MM.1S (cell line): ENCODE data around the gene EML1.

ENCODE experiments used
- DNase-seq: peaks from one replicate; pipeline ENCODE4 v3.0.0-alpha.2; 2015
- H2AFZ ChIP-seq: fragments of 300-600 bp; sonication (generic); 2 replicates; pipeline ENCODE4 v1.6.0; 2016; ENCODE audit warnings: antibody characterized with exemption, low read length
- H3F3A ChIP-seq: fragments of 300-600 bp; sonication (generic); 2 replicates; pipeline ENCODE4 v1.6.1; 2016; ENCODE audit warnings: mild to moderate bottlenecking, antibody characterized with exemption, low read length, moderate library complexity, mixed read lengths; ENCODE audit not compliant: insufficient read depth
- H3K27ac ChIP-seq: fragments of 300-600 bp; sonication (generic); 2 replicates; pipeline ENCODE4 v1.5.1; 2016; ENCODE audit warnings: mild to moderate bottlenecking, low read length
- H3K27me3 ChIP-seq: fragments of 300-600 bp; sonication (generic); replicated peaks from 2 replicates; pipeline ENCODE4 v1.6.0; 2016; ENCODE audit warnings: low read length; ENCODE audit not compliant: insufficient read depth
- H3K36me3 ChIP-seq: fragments of 300-600 bp; sonication (generic); replicated peaks from 2 replicates; pipeline ENCODE4 v1.6.1; 2016; ENCODE audit warnings: mild to moderate bottlenecking, low read length, mixed read lengths; ENCODE audit not compliant: insufficient read depth
- H3K4me1 ChIP-seq: fragments of 300-600 bp; sonication (generic); 2 replicates; pipeline ENCODE4 v1.6.1; 2016; ENCODE audit warnings: low read length, mixed read lengths
- H3K4me2 ChIP-seq: fragments of 300-600 bp; sonication (generic); 2 replicates; pipeline ENCODE4 v1.6.0; 2016; ENCODE audit warnings: low read depth, low read length
- H3K4me3 ChIP-seq: fragments of 300-600 bp; sonication (generic); 2 replicates; pipeline ENCODE4 v1.5.1; 2016; ENCODE audit warnings: low read length, mixed read lengths
- H3K79me2 ChIP-seq: fragments of 300-600 bp; sonication (generic); 2 replicates; pipeline ENCODE4 v1.6.1; 2016; ENCODE audit warnings: mixed run types, low read length, mixed read lengths
- H3K9ac ChIP-seq: fragments of 300-600 bp; sonication (generic); 2 replicates; pipeline ENCODE4 v1.6.1; 2016; ENCODE audit warnings: low read length, mixed read lengths
- H3K9me2 ChIP-seq: fragments of 300-600 bp; sonication (generic); replicated peaks from 2 replicates; pipeline ENCODE4 v1.6.1; 2016; ENCODE audit warnings: mild to moderate bottlenecking, low read length, mixed read lengths; ENCODE audit not compliant: insufficient read depth
- H3K9me3 ChIP-seq: fragments of 300-600 bp; sonication (generic); replicated peaks from 2 replicates; pipeline ENCODE4 v1.6.1; 2016; ENCODE audit warnings: mild to moderate bottlenecking, low read length, mixed read lengths; ENCODE audit not compliant: insufficient read depth
- H4K20me1 ChIP-seq: fragments of 300-600 bp; sonication (generic); 2 replicates; pipeline ENCODE4 v1.6.1; 2016; ENCODE audit warnings: mild to moderate bottlenecking, low read length, moderate library complexity, mixed read lengths; ENCODE audit not compliant: insufficient read depth
- EZH2 ChIP-seq: fragments of 300-600 bp; sonication (generic); optimal IDR thresholded peaks from 2 replicates; pipeline ENCODE3; 2017; ENCODE audit warnings: low read depth, mild to moderate bottlenecking, antibody characterized with exemption, low read length, mixed read lengths
- EZH2phosphoT487 ChIP-seq: fragments of 300-600 bp; sonication (generic); IDR thresholded peaks from 2 replicates; pipeline ENCODE4 v1.6.1; 2018; ENCODE audit warnings: antibody characterized with exemption, low read length
- TF ChIP-seq, protein P1 (sequence below): fragments of 300-600 bp; sonication (generic); IDR thresholded peaks from 2 replicates; pipeline ENCODE4 v1.5.1; 2016; ENCODE audit warnings: antibody characterized with exemption, low read length, mixed read lengths

The EML1 gene

DNA sequence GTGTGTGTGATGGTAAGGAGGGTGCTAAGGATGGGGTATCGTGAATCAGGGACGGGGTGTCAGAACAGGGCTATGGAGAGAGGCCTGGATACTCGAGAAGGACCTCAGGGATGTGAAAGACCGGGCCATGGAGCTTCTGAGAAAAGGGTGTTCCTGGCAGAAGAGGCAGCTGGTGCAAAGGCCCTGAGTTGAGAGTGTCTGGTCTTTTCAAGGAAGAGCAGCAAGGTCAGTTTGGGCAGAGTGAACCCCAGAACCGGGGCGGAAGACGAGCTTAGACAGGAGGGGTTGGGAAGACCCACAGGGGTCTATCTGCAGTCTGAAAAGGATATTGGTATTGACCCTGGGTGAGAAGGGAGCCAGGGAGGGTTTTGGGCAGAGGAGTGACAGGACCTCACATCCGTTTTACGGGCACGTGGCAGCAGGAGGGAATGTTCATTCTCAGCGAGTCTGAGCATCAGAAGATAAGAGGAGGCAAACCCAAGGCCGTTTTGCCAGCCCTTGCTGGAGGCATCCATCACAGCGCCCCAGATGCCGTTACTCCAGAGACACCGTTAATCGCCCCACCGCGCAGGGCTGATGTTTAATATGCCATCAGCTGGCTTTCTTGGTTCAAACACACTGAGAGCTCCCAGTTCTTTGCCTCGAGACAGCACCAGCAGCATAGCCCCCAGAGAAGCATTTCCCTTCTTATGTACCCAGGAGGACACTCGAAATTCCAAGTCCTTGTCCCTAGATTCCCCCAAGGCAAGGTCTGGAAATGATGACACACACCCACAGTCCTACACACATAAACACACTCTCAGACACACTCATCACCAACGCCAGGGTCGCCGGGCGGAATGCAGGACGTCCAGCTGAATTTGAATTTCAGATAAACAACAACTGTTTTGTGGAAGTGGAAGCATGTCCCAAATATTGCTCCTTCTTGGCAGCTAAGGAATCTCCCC, 41.4 kb upstream of the EML1 start:
- no peaks in the 10 kb centered on the region for H3K4me1 ChIP-seq
- H3K9ac ChIP-seq: no peak overlapping the region
- H3F3A ChIP-seq: no peaks in the 10 kb centered on the region
- H3K27me3 ChIP-seq: peaks cover 26% of the 10 kb centered on the region
- TF ChIP-seq EZH2phosphoT487 (no peak), EZH2 (no peak)
- TF ChIP-seq, protein P1, sequence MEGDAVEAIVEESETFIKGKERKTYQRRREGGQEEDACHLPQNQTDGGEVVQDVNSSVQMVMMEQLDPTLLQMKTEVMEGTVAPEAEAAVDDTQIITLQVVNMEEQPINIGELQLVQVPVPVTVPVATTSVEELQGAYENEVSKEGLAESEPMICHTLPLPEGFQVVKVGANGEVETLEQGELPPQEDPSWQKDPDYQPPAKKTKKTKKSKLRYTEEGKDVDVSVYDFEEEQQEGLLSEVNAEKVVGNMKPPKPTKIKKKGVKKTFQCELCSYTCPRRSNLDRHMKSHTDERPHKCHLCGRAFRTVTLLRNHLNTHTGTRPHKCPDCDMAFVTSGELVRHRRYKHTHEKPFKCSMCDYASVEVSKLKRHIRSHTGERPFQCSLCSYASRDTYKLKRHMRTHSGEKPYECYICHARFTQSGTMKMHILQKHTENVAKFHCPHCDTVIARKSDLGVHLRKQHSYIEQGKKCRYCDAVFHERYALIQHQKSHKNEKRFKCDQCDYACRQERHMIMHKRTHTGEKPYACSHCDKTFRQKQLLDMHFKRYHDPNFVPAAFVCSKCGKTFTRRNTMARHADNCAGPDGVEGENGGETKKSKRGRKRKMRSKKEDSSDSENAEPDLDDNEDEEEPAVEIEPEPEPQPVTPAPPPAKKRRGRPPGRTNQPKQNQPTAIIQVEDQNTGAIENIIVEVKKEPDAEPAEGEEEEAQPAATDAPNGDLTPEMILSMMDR: no peak
- no peaks in the 10 kb centered on the region for H3K36me3 ChIP-seq
- no peaks in the 10 kb centered on the region for H3K9me3 ChIP-seq
- H4K20me1 ChIP-seq: no peaks in the 10 kb centered on the region
- no peak overlapping the region for H3K4me2 ChIP-seq
- no peaks in the 10 kb centered on the region for H3K79me2 ChIP-seq
- H3K4me3 ChIP-seq: no peak overlapping the region
- no peak overlapping the region for H2AFZ ChIP-seq
- H3K9me2 ChIP-seq: no peaks in the 10 kb centered on the region
- no peak overlapping the region for H3K27ac ChIP-seq
- no peak for DNase-seq

DNA sequence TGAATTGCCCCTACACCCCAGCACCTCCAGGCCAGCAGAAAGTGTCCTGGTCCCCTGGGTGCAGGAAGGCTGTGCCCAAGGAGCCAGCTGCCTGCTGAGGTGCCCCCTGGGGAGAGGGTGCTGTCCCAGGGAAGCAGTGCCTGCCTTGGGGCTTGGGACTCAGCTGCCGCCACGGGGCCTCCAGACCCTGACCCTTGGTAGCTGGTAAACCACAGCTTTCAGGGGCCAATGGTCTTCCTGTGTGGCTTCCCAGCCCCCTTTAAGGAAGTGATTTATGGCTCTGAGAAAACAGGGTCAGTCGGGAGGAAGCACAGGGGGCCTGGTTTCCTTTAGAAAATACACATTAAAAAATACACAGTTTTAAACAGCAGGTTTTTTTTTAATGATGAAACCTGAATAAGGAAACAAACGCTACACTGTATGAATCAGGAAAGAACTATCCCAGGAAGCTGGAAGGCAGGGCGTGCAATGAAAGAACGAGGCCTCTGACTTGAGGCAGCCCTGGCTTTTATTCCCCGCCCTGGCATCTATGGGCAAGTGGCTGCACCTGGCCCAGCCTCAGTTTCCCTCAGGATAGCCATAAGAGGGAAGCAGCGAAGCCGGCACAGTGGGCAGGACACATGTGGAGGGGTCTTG, 40.6 kb upstream of the EML1 start:
- H3F3A ChIP-seq: no peaks in the 10 kb centered on the region
- H3K79me2 ChIP-seq: no peaks in the 10 kb centered on the region
- no peak overlapping the region for H3K27ac ChIP-seq
- no peak overlapping the region for H3K4me2 ChIP-seq
- no peak for TF ChIP-seq EZH2
- TF ChIP-seq, protein P1: no peak
- no peak for TF ChIP-seq EZH2phosphoT487
- DNase-seq: no peak
- no peak overlapping the region for H3K9ac ChIP-seq
- H3K4me3 ChIP-seq: no peak overlapping the region
- no peaks in the 10 kb centered on the region for H3K9me2 ChIP-seq
- H3K27me3 ChIP-seq: peaks cover 26% of the 10 kb centered on the region
- no peak overlapping the region for H2AFZ ChIP-seq
- no peaks in the 10 kb centered on the region for H4K20me1 ChIP-seq
- no peaks in the 10 kb centered on the region for H3K9me3 ChIP-seq
- H3K36me3 ChIP-seq: no peaks in the 10 kb centered on the region
- no peaks in the 10 kb centered on the region for H3K4me1 ChIP-seq

DNA sequence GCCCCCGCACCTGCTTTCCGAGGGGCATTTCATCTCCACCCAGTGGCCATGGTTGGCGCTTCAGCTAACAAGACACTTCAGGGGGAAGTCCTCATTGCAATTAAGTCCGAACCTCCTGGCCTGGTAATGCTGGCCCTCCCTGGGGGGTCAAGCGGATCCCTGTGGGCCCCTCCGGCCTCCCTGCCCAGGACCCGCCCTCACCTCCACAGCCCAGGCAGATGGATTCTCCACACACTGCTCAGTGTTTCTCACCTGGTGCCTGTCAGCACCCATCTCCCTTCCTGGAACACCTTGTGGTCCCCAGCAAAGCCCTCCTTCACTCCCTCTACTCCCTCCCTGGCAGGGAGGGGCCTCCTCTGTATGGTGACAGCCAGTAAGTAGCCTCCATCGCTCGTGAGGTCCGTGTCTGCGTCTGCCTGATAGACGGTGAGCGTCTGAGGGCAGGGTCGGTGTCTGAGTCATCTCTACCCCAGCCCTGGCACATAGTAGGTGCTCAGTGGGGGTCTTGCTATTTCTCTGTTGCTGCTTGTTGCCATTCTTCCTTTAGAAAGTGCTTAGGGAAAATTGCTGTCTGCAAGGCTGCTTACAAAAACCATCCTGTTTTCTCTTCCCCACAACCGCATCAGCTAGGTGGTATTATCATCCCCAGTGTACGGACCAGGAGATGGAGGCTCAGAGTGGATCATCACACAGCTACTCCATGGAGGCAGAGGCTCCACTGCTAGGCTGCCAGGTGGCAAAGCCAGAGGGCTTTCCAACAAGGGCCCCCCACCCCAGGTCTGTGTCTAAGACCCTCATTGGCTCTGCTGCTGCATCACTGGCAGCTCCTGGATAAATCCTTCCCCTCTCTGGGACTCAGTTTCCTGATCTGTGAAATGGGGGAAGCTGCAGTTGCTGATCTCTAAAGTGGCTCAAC, 39.7 kb upstream of the EML1 start:
- Histone ChIP-seq H4K20me1 (no peaks in the 10 kb centered on the region), H3K9me2 (no peaks in the 10 kb centered on the region), H3K4me1 (no peaks in the 10 kb centered on the region), H3F3A (no peaks in the 10 kb centered on the region), H3K4me2 (no peak overlapping the region), H3K36me3 (no peaks in the 10 kb centered on the region), H3K9ac (no peak overlapping the region), H2AFZ (no peak overlapping the region), H3K27ac (no peak overlapping the region), H3K4me3 (no peak overlapping the region), H3K27me3 (peaks cover 19% of the 10 kb centered on the region), H3K9me3 (no peaks in the 10 kb centered on the region), H3K79me2 (no peaks in the 10 kb centered on the region)
- no peak for DNase-seq
- TF ChIP-seq EZH2 (no peak), EZH2phosphoT487 (no peak)
- TF ChIP-seq, protein P1: no peak
